BLaER1 treated with 17β-estradiol and CSF1 and Interleukin-3, amounts not matched to agents 10 nM and 100 nM (cell line): ENCODE data around the gene SH3BP4.

Experiments used
- H3K27ac ChIP-seq, 11 experiments: shearing (Covaris generic); formaldehyde crosslinking; 2 replicates each; pipeline ENCODE4 v1.8.1; 2022
- H3K27me3 ChIP-seq, 11 experiments: shearing (Covaris generic); formaldehyde crosslinking; 2 replicates each; pipeline ENCODE4 v1.8.1; 2022
- H3K36me3 ChIP-seq, 11 experiments: shearing (Covaris generic); formaldehyde crosslinking; 2 replicates each; pipeline ENCODE4 v1.8.1; 2022
- H3K4me1 ChIP-seq, 10 experiments: shearing (Covaris generic); formaldehyde crosslinking; 2 replicates each; pipeline ENCODE4 v1.8.1; 2022
- H3K4me2 ChIP-seq, 11 experiments: shearing (Covaris generic); formaldehyde crosslinking; 2 replicates each; pipeline ENCODE4 v1.8.1; 2022
- H3K4me3 ChIP-seq, 10 experiments: shearing (Covaris generic); formaldehyde crosslinking; 2 replicates each; pipeline ENCODE4 v1.8.1; 2022
- H3K9ac ChIP-seq, 11 experiments: shearing (Covaris generic); formaldehyde crosslinking; 2 replicates each; pipeline ENCODE4 v1.8.1; 2022
- H3K9me3 ChIP-seq, 11 experiments: shearing (Covaris generic); formaldehyde crosslinking; replicated peaks in 1 of 11; 2 replicates each; pipeline ENCODE4 v1.8.1; 2022
- H4K20me1 ChIP-seq, 11 experiments: shearing (Covaris generic); formaldehyde crosslinking; 2 replicates each; pipeline ENCODE4 v1.8.1; 2022
- Cebpa-rat ChIP-seq, 11 experiments: shearing (Covaris generic); IDR thresholded peaks; 2 replicates each; pipeline ENCODE4 v1.8.1; 2022

Gene SH3BP4

GRCh38 chr2:235001237-235002133, 49.7 kb downstream of the SH3BP4 start:
- Histone ChIP-seq H3K4me2 (no peak overlapping the region), H3K9me3 (no peaks in the 10 kb centered on the region), H3K36me3 (no peaks in the 10 kb centered on the region), H3K4me1 (no peaks in the 10 kb centered on the region), H3K4me3 (no peak overlapping the region), H3K27ac (no peak overlapping the region), H3K9ac (no peak overlapping the region), H3K27me3 (no peaks in the 10 kb centered on the region), H4K20me1 (no peaks in the 10 kb centered on the region)
- TF ChIP-seq Cebpa-rat (IDR thresholded peaks at IDR 0.05), result no peak

GRCh38 chr2:235002198-235003095, 50.6 kb downstream of the SH3BP4 start:
- Histone ChIP-seq H3K9me3 (no peaks in the 10 kb centered on the region), H3K4me3 (no peak overlapping the region), H4K20me1 (no peaks in the 10 kb centered on the region), H3K27ac (no peak overlapping the region), H3K36me3 (no peaks in the 10 kb centered on the region), H3K4me2 (no peak overlapping the region), H3K27me3 (no peaks in the 10 kb centered on the region), H3K9ac (no peak overlapping the region), H3K4me1 (peaks cover 0 to 4% (median under 1%) of the 10 kb centered on the region in 10 experiments; a peak in 9 of 20 replicates)
- peak in 9 of 11 experiments; percentile 19 to 89 (median 54); a peak in 11 of 22 replicates for TF ChIP-seq Cebpa-rat (IDR thresholded peaks at IDR 0.05)

DNA sequence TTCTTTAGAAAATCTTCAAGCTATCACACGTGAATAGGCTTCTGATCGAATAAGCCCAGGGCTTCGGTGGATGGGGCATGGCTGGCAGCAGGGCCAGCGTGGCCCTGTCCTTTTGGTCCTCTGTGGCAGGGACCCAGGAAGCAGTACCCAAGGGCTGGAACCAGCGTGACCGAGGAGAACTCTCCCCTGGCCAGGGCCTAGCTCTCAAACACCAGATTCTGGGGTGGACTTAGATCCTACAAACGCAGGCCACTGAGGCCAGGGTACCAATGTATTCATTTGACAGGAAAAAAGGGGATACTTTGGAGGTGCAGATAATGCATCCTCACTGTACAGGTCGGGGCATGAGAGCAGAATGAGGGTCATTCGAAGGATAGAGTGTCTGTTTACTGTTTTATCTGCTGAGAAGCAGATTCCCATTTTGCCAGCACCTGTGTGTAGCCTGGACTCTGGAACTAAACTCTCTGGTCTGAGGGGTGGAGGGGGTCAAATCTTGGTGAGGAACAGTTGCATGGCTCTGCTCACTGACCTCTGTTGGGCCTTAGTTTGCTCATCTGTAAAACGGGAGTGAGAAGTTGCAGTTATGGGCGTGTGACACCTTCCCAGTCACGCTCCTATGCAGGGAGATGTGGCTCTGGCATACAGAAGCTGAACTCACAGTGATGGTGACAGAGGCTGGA, 51.4 kb downstream of the SH3BP4 start:
- H3K9me3 ChIP-seq, result no peaks in the 10 kb centered on the region
- no peaks in the 10 kb centered on the region for H3K36me3 ChIP-seq
- no peak overlapping the region for H3K4me2 ChIP-seq
- no peak overlapping the region for H3K4me3 ChIP-seq
- H3K27me3 ChIP-seq, result no peaks in the 10 kb centered on the region
- H3K27ac ChIP-seq, result no peak overlapping the region
- no peak for TF ChIP-seq Cebpa-rat (IDR thresholded peaks at IDR 0.05)
- H3K4me1 ChIP-seq, result peaks cover 0 to 12% (median 9%) of the 10 kb centered on the region in 10 experiments; a peak in 14 of 20 replicates
- H4K20me1 ChIP-seq, result no peaks in the 10 kb centered on the region
- no peak overlapping the region for H3K9ac ChIP-seq

GRCh38 chr2:235004329-235004903, 52.6 kb downstream of the SH3BP4 start:
- Histone ChIP-seq H3K4me2 (no peak overlapping the region), H4K20me1 (no peaks in the 10 kb centered on the region), H3K4me1 (peaks cover 0 to 19% (median 13%) of the 10 kb centered on the region in 10 experiments; a peak in 14 of 20 replicates), H3K4me3 (no peak overlapping the region), H3K27me3 (no peaks in the 10 kb centered on the region), H3K9me3 (no peaks in the 10 kb centered on the region), H3K36me3 (no peaks in the 10 kb centered on the region), H3K27ac (no peak overlapping the region), H3K9ac (no peak overlapping the region)
- no peak for TF ChIP-seq Cebpa-rat (IDR thresholded peaks at IDR 0.05)

DNA sequence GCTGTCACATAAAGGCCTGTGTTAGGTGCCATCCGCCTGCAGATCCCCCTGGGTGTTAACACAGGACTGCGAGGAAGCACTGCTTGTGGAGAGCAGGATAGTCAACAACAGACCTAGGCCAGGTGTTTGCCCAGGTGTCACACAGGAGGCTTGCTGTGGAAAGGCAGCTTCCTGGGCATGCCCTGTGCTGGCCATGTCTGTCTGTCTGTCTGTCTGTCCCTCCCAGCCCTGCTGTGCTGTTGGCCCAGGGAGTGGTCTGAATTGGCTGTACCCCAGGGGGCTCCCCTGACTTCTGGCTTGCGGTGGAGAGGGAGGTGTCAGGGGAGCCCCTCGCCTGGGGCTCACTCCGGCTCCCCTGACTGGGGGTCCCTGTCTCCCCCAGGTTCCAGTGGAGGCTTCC, 53.2 kb downstream of the SH3BP4 start:
- no peaks in the 10 kb centered on the region for H4K20me1 ChIP-seq
- no peak overlapping the region for H3K4me3 ChIP-seq
- H3K4me1 ChIP-seq, result peaks cover 0 to 19% (median 13%) of the 10 kb centered on the region in 10 experiments; a peak in 14 of 20 replicates
- no peak overlapping the region for H3K27ac ChIP-seq
- no peak overlapping the region for H3K9ac ChIP-seq
- no peaks in the 10 kb centered on the region for H3K36me3 ChIP-seq
- H3K9me3 ChIP-seq, result 0 out of 22 replicates have a peak, but pooled peaks cover 0 to 1% (median 0%) of the 10 kb centered on the region in 11 experiments
- H3K27me3 ChIP-seq, result no peaks in the 10 kb centered on the region
- H3K4me2 ChIP-seq, result no peak overlapping the region
- no peak for TF ChIP-seq Cebpa-rat (IDR thresholded peaks at IDR 0.05)

- Histone ChIP-seq H3K27me3 (no peaks in the 10 kb centered on the region), H3K27ac (no peak overlapping the region), H3K9me3 (peaks cover 0 to 9% (median 0%) of the 10 kb centered on the region in 11 experiments; a peak in 3 of 22 replicates), H3K36me3 (no peaks in the 10 kb centered on the region), H3K9ac (no peak overlapping the region), H4K20me1 (no peaks in the 10 kb centered on the region), H3K4me1 (peaks cover 0 to 19% (median 13%) of the 10 kb centered on the region in 10 experiments; a peak in 14 of 20 replicates), H3K4me2 (no peak overlapping the region), H3K4me3 (no peak overlapping the region)
- no peak for TF ChIP-seq Cebpa-rat (IDR thresholded peaks at IDR 0.05)
These were observed 53.9 kb downstream of the SH3BP4 start for GRCh38 chr2:235005603-235006259.

DNA sequence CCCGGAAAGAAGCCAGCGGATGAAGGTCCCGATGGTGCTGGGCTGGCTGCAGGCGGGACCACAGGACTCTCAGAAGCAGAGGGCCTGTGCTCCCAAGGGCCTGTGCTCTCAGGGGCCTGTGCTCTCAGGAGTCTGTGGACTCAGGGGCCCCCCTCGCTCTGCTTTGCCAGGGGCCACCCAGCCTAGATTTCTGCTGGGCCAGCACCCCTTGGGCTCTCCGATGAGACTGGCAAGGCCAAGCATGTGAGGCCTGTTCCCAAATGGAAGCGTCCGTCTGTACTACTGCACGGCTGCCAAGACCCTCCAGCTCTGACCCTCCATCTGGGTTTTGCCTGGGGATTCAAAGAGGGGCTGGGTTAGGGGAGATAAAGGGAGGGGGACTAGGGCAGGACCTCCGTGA, 54.6 kb downstream of the SH3BP4 start:
- H4K20me1 ChIP-seq, result no peaks in the 10 kb centered on the region
- no peaks in the 10 kb centered on the region for H3K36me3 ChIP-seq
- H3K9me3 ChIP-seq, result peaks cover 0 to 12% (median 0%) of the 10 kb centered on the region in 11 experiments; a peak in 3 of 22 replicates
- H3K4me2 ChIP-seq, result no peak overlapping the region
- no peak for TF ChIP-seq Cebpa-rat (IDR thresholded peaks at IDR 0.05)
- no peak overlapping the region for H3K27ac ChIP-seq
- peaks cover 0 to 19% (median 13%) of the 10 kb centered on the region in 10 experiments; a peak in 14 of 20 replicates for H3K4me1 ChIP-seq
- no peaks in the 10 kb centered on the region for H3K27me3 ChIP-seq
- H3K9ac ChIP-seq, result no peak overlapping the region
- no peak overlapping the region for H3K4me3 ChIP-seq

DNA sequence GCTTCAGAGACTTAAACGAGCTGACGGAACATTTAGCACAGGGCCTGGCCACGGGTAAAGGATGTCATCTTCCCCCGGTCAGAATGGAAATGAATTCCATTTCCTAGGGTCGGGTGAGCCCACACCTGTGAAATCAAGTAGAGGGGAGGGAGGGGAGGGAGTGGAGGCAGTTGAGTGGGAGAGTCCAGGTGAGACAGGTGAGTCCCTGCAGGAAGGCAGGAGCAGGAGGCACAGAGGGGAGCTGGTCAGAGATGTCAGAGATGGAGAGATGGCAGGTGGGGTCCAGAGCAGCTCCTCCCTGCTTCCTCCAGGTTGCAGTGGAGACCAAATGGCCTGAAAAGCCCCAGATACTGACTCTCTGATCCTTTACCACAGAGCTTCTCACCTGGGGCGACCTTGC, 55.2 kb downstream of the SH3BP4 start:
- Histone ChIP-seq H3K4me2 (0 out of 22 replicates have a peak overlapping the region, but pooled peaks of 1 of the 11 experiments have one; percentile 49), H3K27me3 (no peaks in the 10 kb centered on the region), H3K4me3 (no peak overlapping the region), H3K9me3 (peaks cover 0 to 12% (median 0%) of the 10 kb centered on the region in 11 experiments; a peak in 3 of 22 replicates), H3K36me3 (no peaks in the 10 kb centered on the region), H4K20me1 (no peaks in the 10 kb centered on the region), H3K9ac (no peak overlapping the region), H3K4me1 (peaks cover 0 to 19% (median 13%) of the 10 kb centered on the region in 10 experiments; a peak in 14 of 20 replicates), H3K27ac (no peak overlapping the region)
- no peak for TF ChIP-seq Cebpa-rat (IDR thresholded peaks at IDR 0.05)
